ENCODE measurements around the gene FREM1.

FREM1 gene

GRCh38 chr9:14814249-14814628 lies 96.0 kb downstream of the FREM1 start:
- no peaks in the 10 kb centered on the region for H3K36me3 ChIP-seq (ENCODE audit: control insufficient read depth, insufficient read depth, low read length)

GRCh38 chr9:14813336-14814248 lies 96.6 kb downstream of the FREM1 start:
- no peaks in the 10 kb centered on the region for H3K36me3 ChIP-seq (ENCODE audit: control insufficient read depth, insufficient read depth, low read length)
- no peaks in the 10 kb centered on the region for H3K27me3 ChIP-seq (replicated peaks; ENCODE audit: control insufficient read depth, insufficient read depth, low read length)
- no peak overlapping the region for H3K4me3 ChIP-seq (replicated peaks; ENCODE audit: low read depth, low read length)
- TF ChIP-seq CTCF (IDR thresholded peaks at IDR 0.05; ENCODE audit: insufficient read depth, low read length, poor library complexity, severe bottlenecking) = no peak
- no peak for DNase-seq (ENCODE audit: extremely low read depth, insufficient read length)

More at GRCh38 chr9:14814249-14814628, 96.0 kb downstream of the FREM1 start:
- DNase-seq (ENCODE audit: extremely low read depth, insufficient read length) = no peak
- no peaks in the 10 kb centered on the region for H3K27me3 ChIP-seq (replicated peaks; ENCODE audit: control insufficient read depth, insufficient read depth, low read length)
- TF ChIP-seq CTCF (IDR thresholded peaks at IDR 0.05; ENCODE audit: insufficient read depth, low read length, poor library complexity, severe bottlenecking) = no peak
- H3K4me3 ChIP-seq (replicated peaks; ENCODE audit: low read depth, low read length) = no peak overlapping the region

- no peak for TF ChIP-seq CTCF (IDR thresholded peaks at IDR 0.05; ENCODE audit: insufficient read depth, low read length, poor library complexity, severe bottlenecking)
- Histone ChIP-seq H3K36me3 (ENCODE audit: control insufficient read depth, insufficient read depth, low read length) (no peaks in the 10 kb centered on the region), H3K27me3 (replicated peaks; ENCODE audit: control insufficient read depth, insufficient read depth, low read length) (no peaks in the 10 kb centered on the region), H3K4me3 (replicated peaks; ENCODE audit: low read depth, low read length) (no peak overlapping the region)
- DNase-seq (ENCODE audit: extremely low read depth, insufficient read length) = no peak
Observed at GRCh38 chr9:14812806-14813205, 97.4 kb downstream of the FREM1 start.

GRCh38 chr9:14811844-14812243 lies 98.4 kb downstream of the FREM1 start:
- Histone ChIP-seq H3K36me3 (ENCODE audit: control insufficient read depth, insufficient read depth, low read length) (no peaks in the 10 kb centered on the region), H3K27me3 (replicated peaks; ENCODE audit: control insufficient read depth, insufficient read depth, low read length) (no peaks in the 10 kb centered on the region), H3K4me3 (replicated peaks; ENCODE audit: low read depth, low read length) (no peak overlapping the region)
- no peak for DNase-seq (ENCODE audit: extremely low read depth, insufficient read length)
- no peak for TF ChIP-seq CTCF (IDR thresholded peaks at IDR 0.05; ENCODE audit: insufficient read depth, low read length, poor library complexity, severe bottlenecking)

- no peak for DNase-seq (ENCODE audit: extremely low read depth, insufficient read length)
- TF ChIP-seq CTCF (IDR thresholded peaks at IDR 0.05; ENCODE audit: insufficient read depth, low read length, poor library complexity, severe bottlenecking) = no peak
- no peaks in the 10 kb centered on the region for H3K27me3 ChIP-seq (replicated peaks; ENCODE audit: control insufficient read depth, insufficient read depth, low read length)
- H3K36me3 ChIP-seq (ENCODE audit: control insufficient read depth, insufficient read depth, low read length) = no peaks in the 10 kb centered on the region
- H3K4me3 ChIP-seq (replicated peaks; ENCODE audit: low read depth, low read length) = no peak overlapping the region
Observed at GRCh38 chr9:14806941-14807520, 103.2 kb downstream of the FREM1 start.

All from GM06990 (cell line).